Panc1 (cell line): Measurements from ENCODE around the gene MTHFD1L. TPM values are rescaled to one million over a fixed set of nuclear protein-coding genes. Genes with fewer than 3 reads are reported as not detected.

ENCODE experiments used
- ATAC-seq: fragments of 200-7000 bp; cut with Tn5 transposase; 2 replicates; pipeline ENCODE4 v1.9.1; 2020; ENCODE audit warnings: mild to moderate bottlenecking, moderate library complexity
- BruUV-seq: library from RNA; stranded (reverse); fragments of 400-500 nt; replicated peaks from 2 replicates; lab custom pipeline; 2021; lab: Mats Ljungman, UMichigan
- CTCF ChIA-PET: fragments of 300-600 bp; sonication (Branson Sonifier 250); formaldehyde crosslinking; loops from one replicate; lab custom pipeline; 2022; ENCODE audit warnings: antibody characterized with exemption; lab: Charles Lee
- POLR2A ChIA-PET: fragments of 300-600 bp; sonication (Branson Sonifier 250); formaldehyde crosslinking; loops from one replicate; lab custom pipeline; 2022; ENCODE audit warnings: antibody characterized with exemption; lab: Charles Lee
- DNase-seq: peaks from one replicate; pipeline ENCODE4 v3.0.0-alpha.2; 2010; ENCODE audit warnings: low read depth, low spot score
- H3K27ac ChIP-seq: 2 replicates; pipeline ENCODE4 v1.5.1; 2011; ENCODE audit warnings: mild to moderate bottlenecking, low read length, inconsistent platforms
- H3K27me3 ChIP-seq: fragments of 200-500 bp; sonication (Bioruptor generic); 2 replicates; pipeline ENCODE4 v1.6.0; 2014; ENCODE audit warnings: low read length, inconsistent platforms; ENCODE audit not compliant: control insufficient read depth, insufficient read depth
- H3K36me3 ChIP-seq: fragments of 200-500 bp; sonication (Bioruptor generic); 2 replicates; pipeline ENCODE4 v1.5.1; 2014; ENCODE audit warnings: inconsistent platforms, mild to moderate bottlenecking, low read length, moderate library complexity; ENCODE audit not compliant: control insufficient read depth, insufficient read depth
- H3K4me1 ChIP-seq: 2 replicates; pipeline ENCODE4 v1.5.1; 2011; ENCODE audit warnings: inconsistent platforms, mild to moderate bottlenecking, low read length, moderate library complexity; ENCODE audit not compliant: control insufficient read depth, insufficient read depth
- H3K4me3 ChIP-seq, 2 experiments: 2 replicates each; pipeline ENCODE4 v1.5.1; 2011 to 2012; ENCODE audit warnings: low read depth in 2 of 2, low read length in 2 of 2, mild to moderate bottlenecking in 2 of 2, inconsistent platforms in 1 of 2, moderate library complexity in 1 of 2
- H3K9me3 ChIP-seq: fragments of 200-500 bp; sonication (Bioruptor generic); 2 replicates; pipeline ENCODE4 v1.5.1; 2014; ENCODE audit warnings: low read depth, mild to moderate bottlenecking, inconsistent platforms, low read length, moderate library complexity; ENCODE audit not compliant: control insufficient read depth, insufficient read depth
- CTCF ChIP-seq: fragments of 450-650 bp; IDR thresholded peaks from 2 replicates; pipeline ENCODE4 v1.5.1; 2017; ENCODE audit warnings: mild to moderate bottlenecking
- POLR2AphosphoS5 ChIP-seq: IDR thresholded peaks from 2 replicates; pipeline ENCODE4 v1.6.1; 2012; ENCODE audit warnings: mild to moderate bottlenecking, low read depth, low read length, moderate library complexity
- REST ChIP-seq, 2 experiments: IDR thresholded peaks; 2 replicates each; pipeline ENCODE4 v1.6.1; 2011 to 2012; ENCODE audit warnings: low read depth in 2 of 2, control low read depth in 1 of 2, low read length in 1 of 2, mild to moderate bottlenecking in 1 of 2, moderate library complexity in 1 of 2; ENCODE audit not compliant: insufficient read depth in 1 of 2
- SIN3A ChIP-seq: IDR thresholded peaks from 2 replicates; pipeline ENCODE4 v1.6.1; 2012; ENCODE audit warnings: low read depth, mild to moderate bottlenecking, low read length, moderate library complexity, borderline replicate concordance; ENCODE audit not compliant: insufficient read depth
- TCF7L2 ChIP-seq: IDR thresholded peaks from 2 replicates; pipeline ENCODE4 v1.6.1; 2011; ENCODE audit warnings: mild to moderate bottlenecking, low read depth, low read length, inconsistent platforms
- in situ Hi-C: cut with HindIII; loops from 2 replicates; pipeline ENCODE4 v1.10.0; 2016; ENCODE audit warnings: low sequenced_read_pairs, low pct_unique_long_range_greater_than_20kb
- intact Hi-C: fragments of 100-400 bp; cut with micrococcal nuclease; formaldehyde crosslinking; loops from one replicate; pipeline ENCODE4 v1.10.0; 2022; ENCODE audit not compliant: unreplicated experiment
- total RNA-seq: library from RNA; stranded (reverse); gene quantifications from one replicate; pipeline ENCODE4 v1.2.1, GENCODE V29; 2021; ENCODE audit not compliant: unreplicated experiment

Gene MTHFD1L
- total RNA-seq, 1 experiment from 2014 or later = 76.2 TPM

GRCh38 chr6:150966786-150967185, 101.3 kb downstream of the MTHFD1L start:
- Histone ChIP-seq H3K4me1 (no peaks in the 10 kb centered on the region), H3K27ac (no peak overlapping the region), H3K27me3 (no peaks in the 10 kb centered on the region), H3K36me3 (no peaks in the 10 kb centered on the region), H3K9me3 (no peaks in the 10 kb centered on the region), H3K4me3 (no peak overlapping the region)
- intact Hi-C loops (no loop called here), in situ Hi-C loops (no loop called here)
- ChIA-PET POLR2A (no interaction called here), CTCF (no interaction called here)
- no TSS peak for BruUV-seq
- DNase-seq (no peak), ATAC-seq (no peak)
- TF ChIP-seq CTCF (no peak), REST (IDR thresholded peaks at IDR 0.05; ENCODE audit: insufficient read depth in 1 of 2, low read depth in 2 of 2, low read length in 1 of 2) (no peak), TCF7L2 (no peak), POLR2AphosphoS5 (no peak), SIN3A (no peak)

- intact Hi-C loops (no loop called here), in situ Hi-C loops (no loop called here)
- Histone ChIP-seq H3K9me3 (no peaks in the 10 kb centered on the region), H3K36me3 (0 out of 2 replicates have a peak, but pooled peaks cover 2% of the 10 kb centered on the region), H3K27me3 (no peaks in the 10 kb centered on the region), H3K4me1 (no peaks in the 10 kb centered on the region), H3K27ac (no peak overlapping the region), H3K4me3 (no peak overlapping the region)
- no peak for TF ChIP-seq TCF7L2
- no peak for TF ChIP-seq CTCF
- no peak for TF ChIP-seq SIN3A
- no peak for TF ChIP-seq REST (IDR thresholded peaks at IDR 0.05; ENCODE audit: insufficient read depth in 1 of 2, low read depth in 2 of 2, low read length in 1 of 2)
- TF ChIP-seq POLR2AphosphoS5 = no peak
- ChIA-PET POLR2A (no interaction called here), CTCF (no interaction called here)
- peak; percentile 42; the same call in 1 of the 2 replicates for ATAC-seq
- no peak for DNase-seq
- BruUV-seq = no TSS peak
Observed at GRCh38 chr6:150967381-150967780, 101.9 kb downstream of the MTHFD1L start.
